ENCODE results near the gene CNTNAP2.
"Not testable (repeated sequence)": the region's sequence is repeated elsewhere in the genome, so short reads cannot be mapped to it uniquely, and the experiment has no call there.

- TF ChIP-seq CTCF, POLR2A (IDR thresholded peaks at IDR 0.05): not testable (repeated sequence)
These were observed 1621.1 kb downstream of the CNTNAP2 start for GRCh38 chr7:147737559-147738214.
